HepG2 (cell line): ENCODE data around the gene DDX19B. TPM values are rescaled to one million over a fixed set of nuclear protein-coding genes. Genes with fewer than 3 reads are reported as not detected.

ENCODE experiments used
- FOXC1 ChIP-seq: sonication (generic); formaldehyde crosslinking; IDR thresholded peaks from 2 replicates; pipeline ENCODE4 v1.8.0; 2022; ENCODE audit warnings: mild to moderate bottlenecking, missing genetic modification reagents, borderline replicate concordance
- HOXA3 ChIP-seq: sonication (generic); formaldehyde crosslinking; IDR thresholded peaks from 2 replicates; pipeline ENCODE4 v1.5.0; 2020; ENCODE audit warnings: missing genetic modification reagents
- KLF13 ChIP-seq: sonication (generic); formaldehyde crosslinking; IDR thresholded peaks from 2 replicates; pipeline ENCODE4 v1.4.0; 2020; ENCODE audit warnings: mild to moderate bottlenecking, missing genetic modification reagents
- MIER2 ChIP-seq: IDR thresholded peaks from 2 replicates; pipeline ENCODE4 v1.6.1; 2016; ENCODE audit warnings: missing biosample characterization, missing genetic modification reagents
- POLR2AphosphoS2 ChIP-seq: IDR thresholded peaks from 2 replicates; pipeline ENCODE4 v1.6.1; 2011; ENCODE audit warnings: low read depth, low read length, improper control_type of control experiment
- PTBP1 ChIP-seq: fragments of 200-400 bp; formaldehyde crosslinking; IDR thresholded peaks from 2 replicates; pipeline ENCODE4 v1.6.1; 2018; ENCODE audit warnings: low read length, low read depth; ENCODE audit not compliant: poor library complexity, severe bottlenecking
- RBM22 ChIP-seq: fragments of 200-400 bp; formaldehyde crosslinking; optimal IDR thresholded peaks from 2 replicates; pipeline ENCODE3; 2017; ENCODE audit warnings: mild to moderate bottlenecking, low read length, moderate library complexity
- SKI ChIP-seq: fragments of 450-650 bp; IDR thresholded peaks from one replicate; pipeline ENCODE4 v1.6.1; 2018; ENCODE audit warnings: mild to moderate bottlenecking; ENCODE audit not compliant: partially characterized antibody
- SPEN ChIP-seq: sonication (generic); formaldehyde crosslinking; IDR thresholded peaks from 2 replicates; pipeline ENCODE4 v1.5.1; 2020; ENCODE audit warnings: low read depth, mild to moderate bottlenecking, missing genetic modification reagents
- SRF ChIP-seq: IDR thresholded peaks from 2 replicates; pipeline ENCODE4 v1.6.1; 2011; ENCODE audit warnings: mild to moderate bottlenecking, low read depth, low read length, moderate library complexity
- ZNF12 ChIP-seq: sonication (generic); formaldehyde crosslinking; IDR thresholded peaks from 2 replicates; pipeline ENCODE4 v1.5.0; 2020; ENCODE audit warnings: missing genetic modification reagents
- ZNF253 ChIP-seq: sonication (generic); formaldehyde crosslinking; IDR thresholded peaks from 2 replicates; pipeline ENCODE4 v1.8.0; 2022; ENCODE audit warnings: mild to moderate bottlenecking, missing genetic modification reagents, borderline replicate concordance
- ZNF441 ChIP-seq: sonication (generic); formaldehyde crosslinking; IDR thresholded peaks from 2 replicates; pipeline ENCODE4 v1.7.0; 2021; ENCODE audit warnings: missing genetic modification reagents, borderline replicate concordance
- ZNF530 ChIP-seq: sonication (generic); formaldehyde crosslinking; IDR thresholded peaks from 2 replicates; pipeline ENCODE4 v1.5.0; 2020; ENCODE audit warnings: low read depth, mild to moderate bottlenecking, missing genetic modification reagents
- ZNF552 ChIP-seq: sonication (generic); formaldehyde crosslinking; IDR thresholded peaks from 2 replicates; pipeline ENCODE4 v1.9.0; 2022; ENCODE audit warnings: missing genetic modification reagents, mild to moderate bottlenecking, borderline replicate concordance
- ZNF562 ChIP-seq: sonication (generic); formaldehyde crosslinking; IDR thresholded peaks from 2 replicates; pipeline ENCODE4 v1.8.0; 2022; ENCODE audit warnings: missing genetic modification reagents, borderline replicate concordance
- ZNF777 ChIP-seq: sonication (generic); formaldehyde crosslinking; IDR thresholded peaks from 2 replicates; pipeline ENCODE4 v1.4.0; 2020; ENCODE audit warnings: missing genetic modification reagents
- polyA plus RNA-seq, 8 experiments: library from polyadenylated mRNA; depleted of rRNA in 3 of 8; stranded (reverse) in 7 of 8; unstranded in 1 of 8; fragments of >200 nt; fragmentation: Illumina TruSeq in 4 of 8; extraction: Trizol in 4 of 8; gene quantifications; 2 replicates each; pipeline versions ENCODE4 v1.2.1 to v1.2.3, GENCODE V29; 2011 to 2016; ENCODE audit warnings: low read depth in 4 of 8, missing spikeins in 1 of 8, mixed read lengths in 1 of 8; ENCODE audit not compliant: insufficient read depth in 1 of 8
- total RNA-seq, 5 experiments: library from RNA; depleted of rRNA; stranded (reverse); fragments of >200 nt; fragmentation: Illumina TruSeq; extraction: Trizol; gene quantifications; 2 replicates each; pipeline ENCODE4 v1.2.3, GENCODE V29; 2016; ENCODE audit warnings: low read depth in 1 of 5
- TF ChIP-seq, protein P1 (sequence below): sonication (generic); formaldehyde crosslinking; IDR thresholded peaks from 2 replicates; pipeline ENCODE4 v1.4.0; 2020; ENCODE audit warnings: missing genetic modification reagents, mild to moderate bottlenecking, borderline replicate concordance
- TF ChIP-seq, protein P2 (sequence below): sonication (generic); formaldehyde crosslinking; IDR thresholded peaks from 2 replicates; pipeline ENCODE4 v1.8.1; 2022; ENCODE audit warnings: low read depth, mild to moderate bottlenecking, missing genetic modification reagents
- TF ChIP-seq, protein P3 (sequence below): sonication (generic); formaldehyde crosslinking; IDR thresholded peaks from 2 replicates; pipeline ENCODE4 v1.8.1; 2023; ENCODE audit warnings: missing genetic modification reagents, mild to moderate bottlenecking, borderline replicate concordance
- TF ChIP-seq, protein P4 (sequence below): sonication (generic); formaldehyde crosslinking; IDR thresholded peaks from 2 replicates; pipeline ENCODE4 v1.8.0; 2022; ENCODE audit warnings: missing genetic modification reagents, mild to moderate bottlenecking, moderate library complexity, borderline replicate concordance

The DDX19B gene
- total and polyA plus RNA-seq, 2 of the 13 experiments (the other 11 are each of a cell fraction or from before 2014, with no cell fraction given), result 36.2 to 40.0 TPM

DNA sequence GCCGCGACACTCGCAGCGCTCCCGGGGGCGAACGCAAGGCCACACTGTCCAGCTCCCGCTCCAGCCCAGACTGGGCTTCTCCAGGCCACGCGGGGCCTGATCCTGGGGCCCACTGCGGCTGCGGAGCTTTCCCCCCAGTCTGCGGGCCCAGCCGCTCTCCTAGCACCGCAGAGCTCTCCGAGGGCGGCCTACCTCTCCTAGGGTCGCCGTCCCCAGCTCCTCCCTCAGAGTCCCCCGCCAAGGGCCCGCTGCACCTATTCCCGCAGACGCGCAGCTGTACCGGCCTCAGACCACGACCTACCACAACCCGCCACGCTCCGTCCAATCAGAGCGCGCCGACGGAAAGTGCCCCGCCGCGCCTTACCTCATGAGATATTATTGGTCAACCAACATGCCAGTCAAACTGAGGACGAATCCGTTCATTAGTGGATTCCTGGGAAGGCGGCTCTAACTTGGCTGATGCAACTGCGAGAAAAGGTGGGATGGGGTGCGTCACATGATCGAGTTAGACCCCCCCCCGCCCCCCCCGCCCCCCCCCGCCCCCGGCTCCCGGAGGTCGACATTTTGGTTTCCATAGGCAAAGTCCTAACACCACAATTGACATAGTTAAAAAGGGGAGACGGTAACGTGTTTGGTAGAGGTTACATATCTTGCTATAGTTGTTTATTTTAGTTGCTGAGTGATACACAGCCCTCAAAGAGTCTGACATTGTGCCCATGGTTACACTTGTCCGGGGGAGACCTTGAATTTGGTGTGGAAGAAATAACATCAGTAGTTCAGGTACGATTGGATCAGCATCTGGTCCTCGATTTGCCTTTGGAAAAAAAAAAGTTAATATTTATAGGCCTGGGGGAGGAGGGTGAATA is 9.5 kb upstream of the DDX19B start, which contains the start of gene AARS1 (continued):
- TF ChIP-seq, protein P1, sequence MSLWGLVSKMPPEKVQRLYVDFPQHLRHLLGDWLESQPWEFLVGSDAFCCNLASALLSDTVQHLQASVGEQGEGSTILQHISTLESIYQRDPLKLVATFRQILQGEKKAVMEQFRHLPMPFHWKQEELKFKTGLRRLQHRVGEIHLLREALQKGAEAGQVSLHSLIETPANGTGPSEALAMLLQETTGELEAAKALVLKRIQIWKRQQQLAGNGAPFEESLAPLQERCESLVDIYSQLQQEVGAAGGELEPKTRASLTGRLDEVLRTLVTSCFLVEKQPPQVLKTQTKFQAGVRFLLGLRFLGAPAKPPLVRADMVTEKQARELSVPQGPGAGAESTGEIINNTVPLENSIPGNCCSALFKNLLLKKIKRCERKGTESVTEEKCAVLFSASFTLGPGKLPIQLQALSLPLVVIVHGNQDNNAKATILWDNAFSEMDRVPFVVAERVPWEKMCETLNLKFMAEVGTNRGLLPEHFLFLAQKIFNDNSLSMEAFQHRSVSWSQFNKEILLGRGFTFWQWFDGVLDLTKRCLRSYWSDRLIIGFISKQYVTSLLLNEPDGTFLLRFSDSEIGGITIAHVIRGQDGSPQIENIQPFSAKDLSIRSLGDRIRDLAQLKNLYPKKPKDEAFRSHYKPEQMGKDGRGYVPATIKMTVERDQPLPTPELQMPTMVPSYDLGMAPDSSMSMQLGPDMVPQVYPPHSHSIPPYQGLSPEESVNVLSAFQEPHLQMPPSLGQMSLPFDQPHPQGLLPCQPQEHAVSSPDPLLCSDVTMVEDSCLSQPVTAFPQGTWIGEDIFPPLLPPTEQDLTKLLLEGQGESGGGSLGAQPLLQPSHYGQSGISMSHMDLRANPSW (CRISPR knock-in tag), result 0 out of 2 replicates have a peak, but pooled peaks have one; percentile 8
- TF ChIP-seq, protein P2, sequence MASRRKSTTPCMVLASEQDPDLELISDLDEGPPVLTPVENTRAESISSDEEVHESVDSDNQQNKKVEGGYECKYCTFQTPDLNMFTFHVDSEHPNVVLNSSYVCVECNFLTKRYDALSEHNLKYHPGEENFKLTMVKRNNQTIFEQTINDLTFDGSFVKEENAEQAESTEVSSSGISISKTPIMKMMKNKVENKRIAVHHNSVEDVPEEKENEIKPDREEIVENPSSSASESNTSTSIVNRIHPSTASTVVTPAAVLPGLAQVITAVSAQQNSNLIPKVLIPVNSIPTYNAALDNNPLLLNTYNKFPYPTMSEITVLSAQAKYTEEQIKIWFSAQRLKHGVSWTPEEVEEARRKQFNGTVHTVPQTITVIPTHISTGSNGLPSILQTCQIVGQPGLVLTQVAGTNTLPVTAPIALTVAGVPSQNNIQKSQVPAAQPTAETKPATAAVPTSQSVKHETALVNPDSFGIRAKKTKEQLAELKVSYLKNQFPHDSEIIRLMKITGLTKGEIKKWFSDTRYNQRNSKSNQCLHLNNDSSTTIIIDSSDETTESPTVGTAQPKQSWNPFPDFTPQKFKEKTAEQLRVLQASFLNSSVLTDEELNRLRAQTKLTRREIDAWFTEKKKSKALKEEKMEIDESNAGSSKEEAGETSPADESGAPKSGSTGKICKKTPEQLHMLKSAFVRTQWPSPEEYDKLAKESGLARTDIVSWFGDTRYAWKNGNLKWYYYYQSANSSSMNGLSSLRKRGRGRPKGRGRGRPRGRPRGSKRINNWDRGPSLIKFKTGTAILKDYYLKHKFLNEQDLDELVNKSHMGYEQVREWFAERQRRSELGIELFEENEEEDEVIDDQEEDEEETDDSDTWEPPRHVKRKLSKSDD (CRISPR knock-in tag), result 0 out of 2 replicates have a peak, but pooled peaks have one; percentile 61
- TF ChIP-seq ZNF552 (peak; percentile 82), POLR2AphosphoS2 (peak; percentile 53), KLF13 (CRISPR knock-in tag) (peak; percentile 69; the same call in 1 of the 2 replicates), ZNF441 (CRISPR knock-in tag) (no peak), ZNF777 (CRISPR knock-in tag) (peak; percentile 57; the same call in 1 of the 2 replicates), SKI (peak; percentile 77), ZNF562 (CRISPR knock-in tag) (no peak), HOXA3 (CRISPR knock-in tag) (peak; percentile 87), SRF (no peak), ZNF253 (CRISPR knock-in tag) (peak; percentile 85; the same call in 1 of the 2 replicates), ZNF12 (CRISPR knock-in tag) (peak; percentile 77; the same call in 1 of the 2 replicates), PTBP1 (peak; percentile 40), FOXC1 (CRISPR knock-in tag) (peak; percentile 69), ZNF530 (CRISPR knock-in tag) (0 out of 2 replicates have a peak, but pooled peaks have one; percentile 60), MIER2 (CRISPR knock-in tag) (peak; percentile 23; the same call in 1 of the 2 replicates), SPEN (CRISPR knock-in tag) (peak; percentile 83), RBM22 (no peak)
- TF ChIP-seq, protein P3, sequence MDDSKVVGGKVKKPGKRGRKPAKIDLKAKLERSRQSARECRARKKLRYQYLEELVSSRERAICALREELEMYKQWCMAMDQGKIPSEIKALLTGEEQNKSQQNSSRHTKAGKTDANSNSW (CRISPR knock-in tag), result peak; percentile 86; the same call in 1 of the 2 replicates
- TF ChIP-seq, protein P4, sequence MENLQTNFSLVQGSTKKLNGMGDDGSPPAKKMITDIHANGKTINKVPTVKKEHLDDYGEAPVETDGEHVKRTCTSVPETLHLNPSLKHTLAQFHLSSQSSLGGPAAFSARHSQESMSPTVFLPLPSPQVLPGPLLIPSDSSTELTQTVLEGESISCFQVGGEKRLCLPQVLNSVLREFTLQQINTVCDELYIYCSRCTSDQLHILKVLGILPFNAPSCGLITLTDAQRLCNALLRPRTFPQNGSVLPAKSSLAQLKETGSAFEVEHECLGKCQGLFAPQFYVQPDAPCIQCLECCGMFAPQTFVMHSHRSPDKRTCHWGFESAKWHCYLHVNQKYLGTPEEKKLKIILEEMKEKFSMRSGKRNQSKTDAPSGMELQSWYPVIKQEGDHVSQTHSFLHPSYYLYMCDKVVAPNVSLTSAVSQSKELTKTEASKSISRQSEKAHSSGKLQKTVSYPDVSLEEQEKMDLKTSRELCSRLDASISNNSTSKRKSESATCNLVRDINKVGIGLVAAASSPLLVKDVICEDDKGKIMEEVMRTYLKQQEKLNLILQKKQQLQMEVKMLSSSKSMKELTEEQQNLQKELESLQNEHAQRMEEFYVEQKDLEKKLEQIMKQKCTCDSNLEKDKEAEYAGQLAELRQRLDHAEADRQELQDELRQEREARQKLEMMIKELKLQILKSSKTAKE (CRISPR knock-in tag), result no peak
